ENCODE data around the gene ARRDC1.
"Not testable (repeated sequence)": the region's sequence is repeated elsewhere in the genome, so short reads cannot be mapped to it uniquely, and the experiment has no call there.

Gene ARRDC1

GRCh38 chr9:137583957-137584356 is 21.5 kb upstream of the ARRDC1 start:
- no peak overlapping the region for H3K4me3 ChIP-seq (ENCODE audit: insufficient read depth, low read depth, low read length)
- no peaks in the 10 kb centered on the region for H3K27me3 ChIP-seq (ENCODE audit: control insufficient read depth, insufficient read depth, low read length, poor library complexity, severe bottlenecking)
- 90 to 92% methylated on average over 8 of the region's 8 CpGs for WGBS, 2 experiments
- peaks cover 5% of the 10 kb centered on the region for H3K4me1 ChIP-seq (ENCODE audit: control insufficient read depth, insufficient read depth, low read length)
- H3K9me3 ChIP-seq (ENCODE audit: control insufficient read depth, low read length) = no peaks in the 10 kb centered on the region
- H3K36me3 ChIP-seq (ENCODE audit: control insufficient read depth, insufficient read depth, low read length) = peaks cover 38% of the 10 kb centered on the region
- H3K27ac ChIP-seq (ENCODE audit: insufficient read depth, low read depth, low read length, poor library complexity, severe bottlenecking) = no peak overlapping the region

GRCh38 chr9:137586854-137587253 is 18.6 kb upstream of the ARRDC1 start:
- H3K4me1 ChIP-seq (ENCODE audit: control insufficient read depth, insufficient read depth, low read length) = peaks cover 9% of the 10 kb centered on the region
- peaks cover 38% of the 10 kb centered on the region for H3K36me3 ChIP-seq (ENCODE audit: control insufficient read depth, insufficient read depth, low read length)
- 96% methylated on average over 14 of the region's 14 CpGs for WGBS, 2 experiments

GRCh38 chr9:137588311-137588710 is 17.2 kb upstream of the ARRDC1 start:
- peaks cover 29% of the 10 kb centered on the region for H3K36me3 ChIP-seq (ENCODE audit: control insufficient read depth, insufficient read depth, low read length)
- peaks cover 9% of the 10 kb centered on the region for H3K4me1 ChIP-seq (ENCODE audit: control insufficient read depth, insufficient read depth, low read length)
- H3K9me3 ChIP-seq (ENCODE audit: control insufficient read depth, low read length) = no peaks in the 10 kb centered on the region
- WGBS, 2 experiments = 88 to 89% methylated on average over 13 of the region's 13 CpGs
- H3K4me3 ChIP-seq (ENCODE audit: insufficient read depth, low read depth, low read length) = no peak overlapping the region
- no peak overlapping the region for H3K27ac ChIP-seq (ENCODE audit: insufficient read depth, low read depth, low read length, poor library complexity, severe bottlenecking)
- H3K27me3 ChIP-seq (ENCODE audit: control insufficient read depth, insufficient read depth, low read length, poor library complexity, severe bottlenecking) = no peaks in the 10 kb centered on the region

More at GRCh38 chr9:137586854-137587253, 18.6 kb upstream of the ARRDC1 start:
- H3K4me3 ChIP-seq (ENCODE audit: insufficient read depth, low read depth, low read length) = no peak overlapping the region
- no peak overlapping the region for H3K27ac ChIP-seq (ENCODE audit: insufficient read depth, low read depth, low read length, poor library complexity, severe bottlenecking)
- H3K27me3 ChIP-seq (ENCODE audit: control insufficient read depth, insufficient read depth, low read length, poor library complexity, severe bottlenecking) = no peaks in the 10 kb centered on the region
- no peaks in the 10 kb centered on the region for H3K9me3 ChIP-seq (ENCODE audit: control insufficient read depth, low read length)

- Histone ChIP-seq H3K27me3 (ENCODE audit: control insufficient read depth, insufficient read depth, low read length, poor library complexity, severe bottlenecking) (no peaks in the 10 kb centered on the region), H3K4me1 (ENCODE audit: control insufficient read depth, insufficient read depth, low read length) (peaks cover 9% of the 10 kb centered on the region), H3K36me3 (ENCODE audit: control insufficient read depth, insufficient read depth, low read length) (peaks cover 26% of the 10 kb centered on the region), H3K27ac (ENCODE audit: insufficient read depth, low read depth, low read length, poor library complexity, severe bottlenecking) (no peak overlapping the region), H3K9me3 (ENCODE audit: control insufficient read depth, low read length) (no peaks in the 10 kb centered on the region), H3K4me3 (ENCODE audit: insufficient read depth, low read depth, low read length) (peak overlapping the region; percentile 76)
- WGBS, 2 experiments = 94 to 95% methylated on average over 6 of the region's 6 CpGs
Measured at GRCh38 chr9:137588891-137589290, 16.6 kb upstream of the ARRDC1 start.

- Histone ChIP-seq H3K27ac (ENCODE audit: insufficient read depth, low read depth, low read length, poor library complexity, severe bottlenecking) (no peak overlapping the region), H3K27me3 (ENCODE audit: control insufficient read depth, insufficient read depth, low read length, poor library complexity, severe bottlenecking) (no peaks in the 10 kb centered on the region), H3K9me3 (ENCODE audit: control insufficient read depth, low read length) (no peaks in the 10 kb centered on the region), H3K36me3 (ENCODE audit: control insufficient read depth, insufficient read depth, low read length) (peaks cover 26% of the 10 kb centered on the region), H3K4me1 (ENCODE audit: control insufficient read depth, insufficient read depth, low read length) (peaks cover 9% of the 10 kb centered on the region), H3K4me3 (ENCODE audit: insufficient read depth, low read depth, low read length) (peak overlapping the region; percentile 76)
- WGBS, 2 experiments = 11 to 12% methylated on average over 58 of the region's 58 CpGs
Measured at GRCh38 chr9:137589441-137590122, 15.9 kb upstream of the ARRDC1 start.

GRCh38 chr9:137590123-137590468 is 15.4 kb upstream of the ARRDC1 start:
- H3K27ac ChIP-seq (ENCODE audit: insufficient read depth, low read depth, low read length, poor library complexity, severe bottlenecking) = no peak overlapping the region
- no peaks in the 10 kb centered on the region for H3K27me3 ChIP-seq (ENCODE audit: control insufficient read depth, insufficient read depth, low read length, poor library complexity, severe bottlenecking)
- H3K9me3 ChIP-seq (ENCODE audit: control insufficient read depth, low read length) = no peaks in the 10 kb centered on the region
- H3K36me3 ChIP-seq (ENCODE audit: control insufficient read depth, insufficient read depth, low read length) = peaks cover 26% of the 10 kb centered on the region
- H3K4me1 ChIP-seq (ENCODE audit: control insufficient read depth, insufficient read depth, low read length) = peaks cover 9% of the 10 kb centered on the region
- peak overlapping the region; percentile 76 for H3K4me3 ChIP-seq (ENCODE audit: insufficient read depth, low read depth, low read length)
- WGBS, 2 experiments = 0% methylated on average over 61 of the region's 61 CpGs

GRCh38 chr9:137590469-137591383 is 14.8 kb upstream of the ARRDC1 start, which contains the start of gene ZMYND19:
ZMYND19 (minus strand) TSS chr9:137590512; CDS start chr9:137590263, 249 bp downstream.
- H3K4me1 ChIP-seq (ENCODE audit: control insufficient read depth, insufficient read depth, low read length) = peaks cover 9% of the 10 kb centered on the region
- peaks cover 23% of the 10 kb centered on the region for H3K36me3 ChIP-seq (ENCODE audit: control insufficient read depth, insufficient read depth, low read length)
- H3K27me3 ChIP-seq (ENCODE audit: control insufficient read depth, insufficient read depth, low read length, poor library complexity, severe bottlenecking) = no peaks in the 10 kb centered on the region
- H3K27ac ChIP-seq (ENCODE audit: insufficient read depth, low read depth, low read length, poor library complexity, severe bottlenecking) = peak within 1 kb of the TSS; percentile 26
- H3K9me3 ChIP-seq (ENCODE audit: control insufficient read depth, low read length) = no peaks in the 10 kb centered on the region
- WGBS, 2 experiments = 1% methylated on average over 113 of the region's 113 CpGs
- H3K4me3 ChIP-seq (ENCODE audit: insufficient read depth, low read depth, low read length) = peak within 1 kb of the TSS; percentile 78

- Histone ChIP-seq H3K36me3 (ENCODE audit: control insufficient read depth, insufficient read depth, low read length) (peaks cover 8% of the 10 kb centered on the region), H3K4me1 (ENCODE audit: control insufficient read depth, insufficient read depth, low read length) (peaks cover 9% of the 10 kb centered on the region), H3K27ac (ENCODE audit: insufficient read depth, low read depth, low read length, poor library complexity, severe bottlenecking) (no peak overlapping the region), H3K27me3 (ENCODE audit: control insufficient read depth, insufficient read depth, low read length, poor library complexity, severe bottlenecking) (no peaks in the 10 kb centered on the region), H3K9me3 (ENCODE audit: control insufficient read depth, low read length) (no peaks in the 10 kb centered on the region), H3K4me3 (ENCODE audit: insufficient read depth, low read depth, low read length) (no peak overlapping the region)
- WGBS, 2 experiments = 93 to 94% methylated on average over 7 of the region's 7 CpGs
Measured at GRCh38 chr9:137592767-137593166, 12.7 kb upstream of the ARRDC1 start.

GRCh38 chr9:137593176-137593575 is 12.3 kb upstream of the ARRDC1 start:
- Histone ChIP-seq H3K9me3 (ENCODE audit: control insufficient read depth, low read length) (no peaks in the 10 kb centered on the region), H3K36me3 (ENCODE audit: control insufficient read depth, insufficient read depth, low read length) (peaks cover 4% of the 10 kb centered on the region), H3K27ac (ENCODE audit: insufficient read depth, low read depth, low read length, poor library complexity, severe bottlenecking) (no peak overlapping the region), H3K4me1 (ENCODE audit: control insufficient read depth, insufficient read depth, low read length) (peaks cover 9% of the 10 kb centered on the region), H3K4me3 (ENCODE audit: insufficient read depth, low read depth, low read length) (no peak overlapping the region), H3K27me3 (ENCODE audit: control insufficient read depth, insufficient read depth, low read length, poor library complexity, severe bottlenecking) (no peaks in the 10 kb centered on the region)
- 90 to 91% methylated on average over 12 of the region's 12 CpGs for WGBS, 2 experiments

GRCh38 chr9:137596577-137596976 is 8.9 kb upstream of the ARRDC1 start:
- H3K9me3 ChIP-seq (ENCODE audit: control insufficient read depth, low read length); H3K27ac ChIP-seq (ENCODE audit: insufficient read depth, low read depth, low read length, poor library complexity, severe bottlenecking); H3K27me3 ChIP-seq (ENCODE audit: control insufficient read depth, insufficient read depth, low read length, poor library complexity, severe bottlenecking); H3K36me3 ChIP-seq (ENCODE audit: control insufficient read depth, insufficient read depth, low read length); H3K4me3 ChIP-seq (ENCODE audit: insufficient read depth, low read depth, low read length); H3K4me1 ChIP-seq (ENCODE audit: control insufficient read depth, insufficient read depth, low read length): not testable (repeated sequence)
- 93 to 94% methylated on average over 3 to 5 of the region's 7 CpGs for WGBS, 2 experiments
